Measurements from ENCODE around the gene MYO3B. TPM values are rescaled to one million over a fixed set of nuclear protein-coding genes. Genes with fewer than 3 reads are reported as not detected.

Gene MYO3B
- total RNA-seq, 3 donors from 2014 or later (not counting 1 experiment from before 2014, with no cell fraction given) = 0.68 to 0.88 (median 0.75) TPM

DNA sequence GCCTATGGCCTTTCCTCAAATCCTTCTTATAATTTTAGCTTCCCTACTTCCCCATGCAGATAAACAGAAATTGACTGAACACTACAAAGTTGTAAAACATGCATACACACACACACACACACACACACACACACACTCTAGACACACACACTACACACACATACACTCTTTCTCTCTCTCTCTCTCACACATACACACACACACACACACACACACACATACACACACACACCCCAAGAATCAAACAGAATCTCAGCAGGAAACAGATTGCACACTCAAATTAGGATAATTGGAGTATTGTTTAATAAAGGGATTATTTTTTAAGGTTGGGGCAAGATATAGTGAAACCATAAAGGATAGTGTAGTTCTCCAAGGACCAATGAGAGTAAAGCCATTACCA, 385.0 kb downstream of the MYO3B start:
- H3K27me3 ChIP-seq (ENCODE audit: control insufficient read depth, insufficient read depth, low read length) = no peaks in the 10 kb centered on the region
- no peak overlapping the region for H3K4me3 ChIP-seq (ENCODE audit: low read length)
- DNase-seq (no peak), ATAC-seq (no peak)
- no peaks in the 10 kb centered on the region for H3K4me1 ChIP-seq (ENCODE audit: control insufficient read depth, insufficient read depth, low read length)
- H3K36me3 Mint-ChIP-seq = no peaks in the 10 kb centered on the region
- intact Hi-C loops (cut with micrococcal nuclease) = no loop called here
- no peaks in the 10 kb centered on the region for H3K9me3 Mint-ChIP-seq
- H3K27ac Mint-ChIP-seq = no peak overlapping the region
- H3K27me3 Mint-ChIP-seq (ENCODE audit: low read depth in 2 of 2) = peaks cover 12 to 22% of the 10 kb centered on the region in 2 donors
- no peaks in the 10 kb centered on the region for H3K36me3 ChIP-seq (ENCODE audit: control insufficient read depth, insufficient read depth, low read length)
- TF ChIP-seq, protein P1, sequence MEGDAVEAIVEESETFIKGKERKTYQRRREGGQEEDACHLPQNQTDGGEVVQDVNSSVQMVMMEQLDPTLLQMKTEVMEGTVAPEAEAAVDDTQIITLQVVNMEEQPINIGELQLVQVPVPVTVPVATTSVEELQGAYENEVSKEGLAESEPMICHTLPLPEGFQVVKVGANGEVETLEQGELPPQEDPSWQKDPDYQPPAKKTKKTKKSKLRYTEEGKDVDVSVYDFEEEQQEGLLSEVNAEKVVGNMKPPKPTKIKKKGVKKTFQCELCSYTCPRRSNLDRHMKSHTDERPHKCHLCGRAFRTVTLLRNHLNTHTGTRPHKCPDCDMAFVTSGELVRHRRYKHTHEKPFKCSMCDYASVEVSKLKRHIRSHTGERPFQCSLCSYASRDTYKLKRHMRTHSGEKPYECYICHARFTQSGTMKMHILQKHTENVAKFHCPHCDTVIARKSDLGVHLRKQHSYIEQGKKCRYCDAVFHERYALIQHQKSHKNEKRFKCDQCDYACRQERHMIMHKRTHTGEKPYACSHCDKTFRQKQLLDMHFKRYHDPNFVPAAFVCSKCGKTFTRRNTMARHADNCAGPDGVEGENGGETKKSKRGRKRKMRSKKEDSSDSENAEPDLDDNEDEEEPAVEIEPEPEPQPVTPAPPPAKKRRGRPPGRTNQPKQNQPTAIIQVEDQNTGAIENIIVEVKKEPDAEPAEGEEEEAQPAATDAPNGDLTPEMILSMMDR (IDR thresholded peaks at IDR 0.05) = no peak
- H3K4me3 Mint-ChIP-seq = no peak overlapping the region
- H3K9me3 ChIP-seq (ENCODE audit: control insufficient read depth, insufficient read depth, low read length) = no peaks in the 10 kb centered on the region
- H3K4me1 Mint-ChIP-seq = no peaks in the 10 kb centered on the region
- no peak overlapping the region for H3K27ac ChIP-seq (ENCODE audit: low read length)

GRCh38 chr2:170563401-170563800, 385.5 kb downstream of the MYO3B start:
- TF ChIP-seq, protein P1 (IDR thresholded peaks at IDR 0.05) = no peak
- Mint-ChIP-seq H3K4me1 (no peaks in the 10 kb centered on the region), H3K27ac (no peak overlapping the region), H3K27me3 (ENCODE audit: low read depth in 2 of 2) (peaks cover 12 to 22% of the 10 kb centered on the region in 2 donors), H3K9me3 (no peaks in the 10 kb centered on the region), H3K4me3 (no peak overlapping the region), H3K36me3 (no peaks in the 10 kb centered on the region)
- no peak overlapping the region for H3K4me3 ChIP-seq (ENCODE audit: low read length)
- DNase-seq (no peak), ATAC-seq (no peak)
- H3K27me3 ChIP-seq (ENCODE audit: control insufficient read depth, insufficient read depth, low read length) = no peaks in the 10 kb centered on the region
- H3K27ac ChIP-seq (ENCODE audit: low read length) = no peak overlapping the region
- H3K9me3 ChIP-seq (ENCODE audit: control insufficient read depth, insufficient read depth, low read length) = no peaks in the 10 kb centered on the region
- intact Hi-C loops (cut with micrococcal nuclease) = no loop called here
- H3K36me3 ChIP-seq (ENCODE audit: control insufficient read depth, insufficient read depth, low read length) = no peaks in the 10 kb centered on the region
- H3K4me1 ChIP-seq (ENCODE audit: control insufficient read depth, insufficient read depth, low read length) = no peaks in the 10 kb centered on the region

DNA sequence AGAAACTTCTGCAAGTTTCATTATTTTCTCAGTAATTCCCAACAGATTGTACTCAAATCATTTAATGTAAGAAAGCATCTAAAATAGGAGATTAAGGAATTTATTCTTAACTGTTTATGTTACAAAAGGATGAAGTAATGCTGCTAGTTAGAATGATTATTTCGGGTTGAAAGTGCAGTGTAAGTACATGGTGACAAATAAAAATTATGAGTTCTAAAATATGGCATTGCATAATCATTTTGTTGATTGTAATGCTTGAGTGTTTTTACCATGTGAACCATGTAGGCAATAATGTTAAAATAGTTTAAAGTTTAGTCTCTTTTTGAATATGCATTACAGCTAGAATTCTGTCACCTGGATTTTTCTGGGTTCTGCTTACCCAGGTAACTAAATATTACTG, 388.2 kb downstream of the MYO3B start:
- no peaks in the 10 kb centered on the region for H3K27me3 ChIP-seq (ENCODE audit: control insufficient read depth, insufficient read depth, low read length)
- TF ChIP-seq, protein P1 (IDR thresholded peaks at IDR 0.05) = no peak
- intact Hi-C loops (cut with micrococcal nuclease) = no loop called here
- ATAC-seq (no peak), DNase-seq (no peak)
- H3K4me3 Mint-ChIP-seq = no peak overlapping the region
- no peaks in the 10 kb centered on the region for H3K36me3 ChIP-seq (ENCODE audit: control insufficient read depth, insufficient read depth, low read length)
- H3K4me3 ChIP-seq (ENCODE audit: low read length) = no peak overlapping the region
- no peak overlapping the region for H3K27ac Mint-ChIP-seq
- H3K9me3 ChIP-seq (ENCODE audit: control insufficient read depth, insufficient read depth, low read length) = no peaks in the 10 kb centered on the region
- H3K27me3 Mint-ChIP-seq (ENCODE audit: low read depth in 2 of 2) = peaks cover 5 to 8% of the 10 kb centered on the region in 2 donors
- no peaks in the 10 kb centered on the region for H3K4me1 Mint-ChIP-seq
- H3K9me3 Mint-ChIP-seq = no peaks in the 10 kb centered on the region
- no peaks in the 10 kb centered on the region for H3K4me1 ChIP-seq (ENCODE audit: control insufficient read depth, insufficient read depth, low read length)
- no peaks in the 10 kb centered on the region for H3K36me3 Mint-ChIP-seq
- no peak overlapping the region for H3K27ac ChIP-seq (ENCODE audit: low read length)
- WGBS (ENCODE audit: insufficient coverage) = 75% methylated on average over 1 of the region's 1 CpG

- Mint-ChIP-seq H3K4me1 (no peaks in the 10 kb centered on the region), H3K27me3 (ENCODE audit: low read depth in 2 of 2) (peaks cover 9 to 10% of the 10 kb centered on the region in 2 donors), H3K27ac (no peak overlapping the region), H3K4me3 (no peak overlapping the region), H3K36me3 (no peaks in the 10 kb centered on the region), H3K9me3 (no peaks in the 10 kb centered on the region)
- intact Hi-C loops (cut with micrococcal nuclease) = no loop called here
- Histone ChIP-seq H3K9me3 (ENCODE audit: control insufficient read depth, insufficient read depth, low read length) (no peaks in the 10 kb centered on the region), H3K36me3 (ENCODE audit: control insufficient read depth, insufficient read depth, low read length) (no peaks in the 10 kb centered on the region), H3K4me1 (ENCODE audit: control insufficient read depth, insufficient read depth, low read length) (no peaks in the 10 kb centered on the region), H3K27ac (ENCODE audit: low read length) (no peak overlapping the region), H3K27me3 (ENCODE audit: control insufficient read depth, insufficient read depth, low read length) (no peaks in the 10 kb centered on the region), H3K4me3 (ENCODE audit: low read length) (no peak overlapping the region)
- TF ChIP-seq, protein P1 (IDR thresholded peaks at IDR 0.05) = no peak
- ATAC-seq (no peak), DNase-seq (no peak)
- 97% methylated on average over 2 of the region's 2 CpGs for WGBS (ENCODE audit: insufficient coverage)
Measured at GRCh38 chr2:170567429-170567828, 389.5 kb downstream of the MYO3B start.
